Mesenchymal stem cell (in vitro differentiated cells and primary cell): ENCODE data around the gene GIGYF2.

Source experiments
- DNase-seq: peaks from one replicate; pipeline ENCODE4 v3.0.0-alpha.2; 2013
- H2AFZ ChIP-seq: one replicate; pipeline ENCODE4 v1.6.1; 2013; ENCODE audit warnings: low read depth, mild to moderate bottlenecking, control low read depth, inconsistent platforms, low read length, moderate library complexity
- H2AK5ac ChIP-seq: 2 replicates; pipeline ENCODE4 v1.6.1; 2013; ENCODE audit warnings: low read length, moderate library complexity, mild to moderate bottlenecking, inconsistent platforms; ENCODE audit not compliant: severe bottlenecking
- H2BK120ac ChIP-seq: one replicate; pipeline ENCODE4 v1.6.1; 2013; ENCODE audit warnings: low read depth, mild to moderate bottlenecking, inconsistent platforms, low read length, moderate library complexity
- H2BK12ac ChIP-seq, 2 experiments: one replicate each; pipeline ENCODE4 v1.6.1; 2013; ENCODE audit warnings: inconsistent platforms in 2 of 2, low read length in 2 of 2, mild to moderate bottlenecking in 2 of 2, moderate library complexity in 2 of 2, control low read depth in 1 of 2
- H2BK15ac ChIP-seq: one replicate; pipeline ENCODE4 v1.6.1; 2013; ENCODE audit warnings: mild to moderate bottlenecking, low read depth, inconsistent platforms; ENCODE audit not compliant: poor library complexity, severe bottlenecking
- H2BK5ac ChIP-seq: 2 replicates; pipeline ENCODE4 v1.6.1; 2013; ENCODE audit warnings: low read depth, mild to moderate bottlenecking, low read length, control low read depth, inconsistent platforms; ENCODE audit not compliant: poor library complexity, severe bottlenecking
- H3K14ac ChIP-seq, 2 experiments: one replicate each; pipeline ENCODE4 v1.6.1; 2013; ENCODE audit warnings: inconsistent platforms in 2 of 2, low read length in 2 of 2, control low read depth in 1 of 2, mild to moderate bottlenecking in 1 of 2, moderate library complexity in 1 of 2
- H3K18ac ChIP-seq, 2 experiments: one replicate each; pipeline ENCODE4 v1.6.1; 2013; ENCODE audit warnings: inconsistent platforms in 2 of 2, low read length in 2 of 2, control low read depth in 1 of 2, low read depth in 1 of 2, mild to moderate bottlenecking in 1 of 2
- H3K23ac ChIP-seq, 2 experiments: one replicate each; pipeline ENCODE4 v1.6.1; 2013; ENCODE audit warnings: inconsistent platforms in 2 of 2, low read length in 2 of 2, mild to moderate bottlenecking in 2 of 2, moderate library complexity in 2 of 2, control low read depth in 1 of 2
- H3K27ac ChIP-seq: 2 replicates; pipeline ENCODE4 v1.5.1; 2013; ENCODE audit warnings: mild to moderate bottlenecking, moderate library complexity, low read length, control low read depth, inconsistent platforms; ENCODE audit not compliant: poor library complexity, severe bottlenecking
- H3K27me3 ChIP-seq, 2 experiments: 2 replicates each; pipeline versions ENCODE4 v1.6.1 to v1.7.0; 2013; ENCODE audit warnings: low read length in 2 of 2, mild to moderate bottlenecking in 2 of 2, moderate library complexity in 2 of 2, control low read depth in 1 of 2, inconsistent platforms in 1 of 2; ENCODE audit not compliant: control insufficient read depth in 1 of 2, insufficient read depth in 1 of 2
- H3K36me3 ChIP-seq, 2 experiments: 2 replicates each; pipeline versions ENCODE4 v1.6.1 to v1.7.0; 2013; ENCODE audit warnings: low read length in 2 of 2, control low read depth in 1 of 2, inconsistent platforms in 1 of 2, low read depth in 1 of 2, mild to moderate bottlenecking in 1 of 2; ENCODE audit not compliant: insufficient read depth in 2 of 2, control insufficient read depth in 1 of 2
- H3K4ac ChIP-seq, 2 experiments: one replicate each; pipeline ENCODE4 v1.6.1; 2013; ENCODE audit warnings: inconsistent platforms in 2 of 2, low read length in 2 of 2, mild to moderate bottlenecking in 2 of 2, moderate library complexity in 2 of 2, control low read depth in 1 of 2, low read depth in 1 of 2
- H3K4me1 ChIP-seq: 2 replicates; pipeline ENCODE4 v1.6.1; 2013; ENCODE audit warnings: low read depth, low read length, control low read depth; ENCODE audit not compliant: control insufficient read depth, insufficient read depth
- H3K4me2 ChIP-seq: 2 replicates; pipeline ENCODE4 v1.6.1; 2013; ENCODE audit warnings: low read length, mild to moderate bottlenecking, inconsistent platforms; ENCODE audit not compliant: poor library complexity, severe bottlenecking
- H3K4me3 ChIP-seq, 2 experiments: 2 replicates each; pipeline versions ENCODE4 v1.5.1 to v1.7.0; 2013; ENCODE audit warnings: low read length in 2 of 2, mild to moderate bottlenecking in 2 of 2, control low read depth in 1 of 2, low read depth in 1 of 2; ENCODE audit not compliant: insufficient read depth in 1 of 2
- H3K79me1 ChIP-seq: replicated peaks from 2 replicates; pipeline ENCODE4 v1.6.1; 2013; ENCODE audit warnings: mild to moderate bottlenecking, control low read depth, low read length, inconsistent platforms; ENCODE audit not compliant: poor library complexity, severe bottlenecking
- H3K9ac ChIP-seq: 2 replicates; pipeline ENCODE4 v1.7.0; 2013; ENCODE audit warnings: mild to moderate bottlenecking, low read length, moderate library complexity
- H3K9me3 ChIP-seq: 2 replicates; pipeline ENCODE4 v1.7.0; 2013; ENCODE audit warnings: mild to moderate bottlenecking, low read length; ENCODE audit not compliant: control insufficient read depth
- H4K8ac ChIP-seq: one replicate; pipeline ENCODE4 v1.6.1; 2013; ENCODE audit warnings: inconsistent platforms, mild to moderate bottlenecking, low read length, moderate library complexity
- H4K91ac ChIP-seq: one replicate; pipeline ENCODE4 v1.6.1; 2013; ENCODE audit warnings: mild to moderate bottlenecking, low read length, inconsistent platforms
- WGBS: methylation state at CpG from one replicate; pipeline ENCODE4 v1.1.7; 2013; ENCODE audit warnings: mixed read lengths; 5-methylcytosine and 5-hydroxymethylcytosine counted together

GIGYF2 gene

GRCh38 chr2:232883116-232883721 is 186.1 kb downstream of the GIGYF2 start:
- Histone ChIP-seq H3K36me3 (peaks cover 0 to 20% of the 10 kb centered on the region in 2 experiments), H4K8ac (no peak overlapping the region), H3K9me3 (no peaks in the 10 kb centered on the region), H3K4me2 (no peak overlapping the region), H3K23ac (no peak overlapping the region), H3K4ac (no peak overlapping the region), H2BK120ac (no peak overlapping the region), H4K91ac (no peak overlapping the region), H2AFZ (no peak overlapping the region), H3K4me3 (peak overlapping the region in 1 of 2 experiments; percentile 15), H3K9ac (no peak overlapping the region), H2AK5ac (no peak overlapping the region), H3K27me3 (peaks cover 5 to 27% of the 10 kb centered on the region in 2 experiments), H3K79me1 (no peaks in the 10 kb centered on the region), H3K14ac (no peak overlapping the region), H3K18ac (no peak overlapping the region), H2BK12ac (no peak overlapping the region), H3K4me1 (peaks cover 7% of the 10 kb centered on the region), H2BK15ac (no peak overlapping the region), H2BK5ac (no peak overlapping the region), H3K27ac (no peak overlapping the region)
- WGBS: 96% methylated on average over 29 of the region's 29 CpGs
- DNase-seq: no peak

GRCh38 chr2:232884001-232884421 is 186.9 kb downstream of the GIGYF2 start:
- Histone ChIP-seq H3K4me2 (no peak overlapping the region), H3K4ac (no peak overlapping the region), H2BK12ac (no peak overlapping the region), H3K14ac (no peak overlapping the region), H2BK5ac (no peak overlapping the region), H3K4me1 (peaks cover 10% of the 10 kb centered on the region), H3K18ac (no peak overlapping the region), H2AK5ac (no peak overlapping the region), H3K23ac (no peak overlapping the region), H3K27ac (no peak overlapping the region), H4K8ac (no peak overlapping the region), H4K91ac (no peak overlapping the region), H3K27me3 (peaks cover 5 to 27% of the 10 kb centered on the region in 2 experiments), H2BK120ac (no peak overlapping the region), H3K4me3 (no peak overlapping the region), H3K9me3 (no peaks in the 10 kb centered on the region), H3K79me1 (no peaks in the 10 kb centered on the region), H2AFZ (no peak overlapping the region), H3K36me3 (peaks cover 0 to 20% of the 10 kb centered on the region in 2 experiments), H3K9ac (no peak overlapping the region), H2BK15ac (no peak overlapping the region)
- 87% methylated on average over 11 of the region's 11 CpGs for WGBS
- DNase-seq: no peak

GRCh38 chr2:232884549-232885263 is 187.6 kb downstream of the GIGYF2 start:
- Histone ChIP-seq H3K23ac (no peak overlapping the region), H3K18ac (no peak overlapping the region), H3K79me1 (no peaks in the 10 kb centered on the region), H3K4me2 (no peak overlapping the region), H2AFZ (no peak overlapping the region), H3K4ac (no peak overlapping the region), H3K14ac (no peak overlapping the region), H3K27ac (no peak overlapping the region), H2AK5ac (no peak overlapping the region), H3K4me1 (peaks cover 10% of the 10 kb centered on the region), H3K4me3 (no peak overlapping the region), H2BK12ac (no peak overlapping the region), H3K27me3 (peaks cover 5 to 29% of the 10 kb centered on the region in 2 experiments), H3K9me3 (no peaks in the 10 kb centered on the region), H2BK5ac (no peak overlapping the region), H3K9ac (no peak overlapping the region), H2BK15ac (peak overlapping the region; percentile 12), H2BK120ac (no peak overlapping the region), H4K8ac (no peak overlapping the region), H3K36me3 (peaks cover 0 to 16% of the 10 kb centered on the region in 2 experiments), H4K91ac (no peak overlapping the region)
- no peak for DNase-seq
- WGBS: 94% methylated on average over 24 of the region's 27 CpGs

- peaks cover 5 to 35% of the 10 kb centered on the region in 2 experiments for H3K27me3 ChIP-seq
- no peak overlapping the region for H3K4me3 ChIP-seq
- no peak overlapping the region for H3K18ac ChIP-seq
- 92% methylated on average over 25 of the region's 25 CpGs for WGBS
- H4K91ac ChIP-seq: no peak overlapping the region
- peaks cover 0 to 12% of the 10 kb centered on the region in 2 experiments for H3K36me3 ChIP-seq
- H3K4ac ChIP-seq: no peak overlapping the region
- H2BK12ac ChIP-seq: no peak overlapping the region
- H3K9ac ChIP-seq: no peak overlapping the region
- H3K27ac ChIP-seq: no peak overlapping the region
- H3K79me1 ChIP-seq: no peaks in the 10 kb centered on the region
- H2BK15ac ChIP-seq: no peak overlapping the region
- no peak overlapping the region for H2AFZ ChIP-seq
- no peak overlapping the region for H2AK5ac ChIP-seq
- H3K4me1 ChIP-seq: peaks cover 10% of the 10 kb centered on the region
- no peak overlapping the region for H2BK5ac ChIP-seq
- no peaks in the 10 kb centered on the region for H3K9me3 ChIP-seq
- no peak overlapping the region for H3K4me2 ChIP-seq
- no peak for DNase-seq
- no peak overlapping the region for H3K23ac ChIP-seq
- H3K14ac ChIP-seq: no peak overlapping the region
- H4K8ac ChIP-seq: no peak overlapping the region
- no peak overlapping the region for H2BK120ac ChIP-seq
Measured at GRCh38 chr2:232885264-232885961, 188.3 kb downstream of the GIGYF2 start.
